ENCODE results near the gene ARMC2.

Gene ARMC2, protein sequence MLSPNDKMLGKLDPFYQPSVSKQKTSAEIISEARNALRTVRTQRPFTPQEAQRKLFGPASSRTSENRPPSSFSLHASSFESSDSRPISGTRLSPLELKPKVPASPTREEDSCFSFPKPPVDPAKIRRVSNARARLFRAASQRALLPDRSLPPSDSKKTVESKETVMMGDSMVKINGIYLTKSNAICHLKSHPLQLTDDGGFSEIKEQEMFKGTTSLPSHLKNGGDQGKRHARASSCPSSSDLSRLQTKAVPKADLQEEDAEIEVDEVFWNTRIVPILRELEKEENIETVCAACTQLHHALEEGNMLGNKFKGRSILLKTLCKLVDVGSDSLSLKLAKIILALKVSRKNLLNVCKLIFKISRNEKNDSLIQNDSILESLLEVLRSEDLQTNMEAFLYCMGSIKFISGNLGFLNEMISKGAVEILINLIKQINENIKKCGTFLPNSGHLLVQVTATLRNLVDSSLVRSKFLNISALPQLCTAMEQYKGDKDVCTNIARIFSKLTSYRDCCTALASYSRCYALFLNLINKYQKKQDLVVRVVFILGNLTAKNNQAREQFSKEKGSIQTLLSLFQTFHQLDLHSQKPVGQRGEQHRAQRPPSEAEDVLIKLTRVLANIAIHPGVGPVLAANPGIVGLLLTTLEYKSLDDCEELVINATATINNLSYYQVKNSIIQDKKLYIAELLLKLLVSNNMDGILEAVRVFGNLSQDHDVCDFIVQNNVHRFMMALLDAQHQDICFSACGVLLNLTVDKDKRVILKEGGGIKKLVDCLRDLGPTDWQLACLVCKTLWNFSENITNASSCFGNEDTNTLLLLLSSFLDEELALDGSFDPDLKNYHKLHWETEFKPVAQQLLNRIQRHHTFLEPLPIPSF

DNA sequence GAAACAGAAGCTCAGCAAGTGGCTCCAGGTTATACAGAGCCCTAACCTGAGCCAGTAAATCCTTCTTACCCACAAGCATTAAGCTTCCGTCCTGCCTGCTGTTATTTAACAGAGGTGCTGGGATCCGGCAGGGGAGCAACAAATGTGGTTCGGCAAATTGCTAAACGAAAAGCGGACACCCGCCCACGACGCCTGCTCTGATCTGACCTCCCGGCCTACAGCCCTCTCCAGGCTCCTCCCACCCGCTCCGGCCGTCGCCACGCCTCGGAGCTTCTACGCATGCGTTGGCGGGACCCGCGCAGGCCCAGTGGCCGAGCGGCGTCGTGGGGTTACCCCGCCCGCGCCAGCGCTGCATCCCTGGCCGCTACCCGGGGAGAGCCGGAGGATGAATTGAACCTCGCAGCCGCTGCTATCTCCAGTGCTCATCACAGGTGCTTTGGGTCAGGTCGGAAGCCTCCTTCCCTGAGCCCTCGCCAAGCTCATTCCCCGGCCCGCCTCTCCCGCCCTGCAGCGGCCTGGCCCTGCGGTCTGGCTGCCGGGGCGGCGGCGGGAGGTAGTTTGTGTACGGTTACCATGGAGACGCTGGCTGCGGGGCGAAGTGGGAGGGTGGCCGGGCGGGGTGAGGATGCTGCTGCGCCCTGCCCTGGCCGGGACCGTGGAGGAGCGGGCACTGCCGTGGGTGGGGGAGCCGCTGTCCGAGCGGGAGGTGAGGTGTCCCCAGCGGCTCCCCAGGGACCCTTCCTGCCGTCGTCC is at the start of gene ARMC2:
Gene ARMC2 (plus strand): TSS at position 307 of the 753 bp plus-strand sequence. CDS start 5,846 bp downstream, outside the sequence.
- DNase-seq: peak; percentile 72
- no peaks in the 10 kb centered on the region for H3K27me3 ChIP-seq (replicated peaks)
- TF ChIP-seq, protein P1, sequence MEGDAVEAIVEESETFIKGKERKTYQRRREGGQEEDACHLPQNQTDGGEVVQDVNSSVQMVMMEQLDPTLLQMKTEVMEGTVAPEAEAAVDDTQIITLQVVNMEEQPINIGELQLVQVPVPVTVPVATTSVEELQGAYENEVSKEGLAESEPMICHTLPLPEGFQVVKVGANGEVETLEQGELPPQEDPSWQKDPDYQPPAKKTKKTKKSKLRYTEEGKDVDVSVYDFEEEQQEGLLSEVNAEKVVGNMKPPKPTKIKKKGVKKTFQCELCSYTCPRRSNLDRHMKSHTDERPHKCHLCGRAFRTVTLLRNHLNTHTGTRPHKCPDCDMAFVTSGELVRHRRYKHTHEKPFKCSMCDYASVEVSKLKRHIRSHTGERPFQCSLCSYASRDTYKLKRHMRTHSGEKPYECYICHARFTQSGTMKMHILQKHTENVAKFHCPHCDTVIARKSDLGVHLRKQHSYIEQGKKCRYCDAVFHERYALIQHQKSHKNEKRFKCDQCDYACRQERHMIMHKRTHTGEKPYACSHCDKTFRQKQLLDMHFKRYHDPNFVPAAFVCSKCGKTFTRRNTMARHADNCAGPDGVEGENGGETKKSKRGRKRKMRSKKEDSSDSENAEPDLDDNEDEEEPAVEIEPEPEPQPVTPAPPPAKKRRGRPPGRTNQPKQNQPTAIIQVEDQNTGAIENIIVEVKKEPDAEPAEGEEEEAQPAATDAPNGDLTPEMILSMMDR (IDR thresholded peaks at IDR 0.05; ENCODE audit: low read depth, low read length, missing control alignments): no peak
- in situ Hi-C loops (cut with HindIII; ENCODE audit: low pct_ligation_motif_present, low sequenced_read_pairs): no loop called here
- peak within 1 kb of the TSS; percentile 85 for H3K27ac ChIP-seq
- no peaks in the 10 kb centered on the region for H3K36me3 ChIP-seq (replicated peaks)
- H3K4me3 ChIP-seq (ENCODE audit: low read depth, low read length): peak within 1 kb of the TSS; percentile 78

DNA sequence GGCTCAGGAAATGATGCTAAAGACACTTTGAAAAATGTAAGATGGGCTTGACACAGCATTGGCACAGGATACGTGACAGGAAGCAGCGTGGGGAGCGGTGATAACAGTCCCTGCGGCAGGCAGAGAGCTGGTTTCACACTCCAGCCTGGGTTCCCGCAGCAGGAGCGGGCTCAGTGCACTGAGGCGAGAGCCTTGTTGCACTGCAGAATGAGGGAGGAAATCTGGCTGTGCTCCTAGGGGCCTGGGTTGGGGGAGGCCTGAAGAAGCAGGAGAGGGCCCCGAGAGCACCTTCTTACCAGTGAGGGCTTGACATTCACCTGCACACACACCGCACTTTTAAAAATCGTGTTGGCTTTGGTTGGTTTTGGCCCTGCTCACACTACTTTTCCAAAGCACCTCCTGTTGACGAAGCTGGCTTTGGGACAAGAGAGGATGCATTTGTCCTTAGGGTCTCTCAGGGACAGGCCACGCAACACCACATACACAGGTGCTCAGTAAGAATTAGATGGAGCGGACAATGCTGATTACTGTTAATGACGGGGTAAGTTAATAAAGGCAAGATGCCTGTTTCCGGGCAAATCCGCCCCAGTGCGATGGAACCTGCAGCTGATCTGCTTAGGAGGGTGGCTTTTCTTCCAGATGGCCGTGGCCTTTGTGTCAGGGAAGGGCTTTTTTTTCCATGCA is 49.4 kb upstream of the ARMC2 start:
- H3K27me3 ChIP-seq (replicated peaks): no peaks in the 10 kb centered on the region
- DNase-seq: no peak
- TF ChIP-seq, protein P1 (IDR thresholded peaks at IDR 0.05; ENCODE audit: low read depth, low read length, missing control alignments): no peak
- H3K27ac ChIP-seq: no peak overlapping the region
- no peaks in the 10 kb centered on the region for H3K36me3 ChIP-seq (replicated peaks)
- in situ Hi-C loops (cut with HindIII; ENCODE audit: low pct_ligation_motif_present, low sequenced_read_pairs): no loop called here
- H3K4me3 ChIP-seq (ENCODE audit: low read depth, low read length): no peak overlapping the region

DNA sequence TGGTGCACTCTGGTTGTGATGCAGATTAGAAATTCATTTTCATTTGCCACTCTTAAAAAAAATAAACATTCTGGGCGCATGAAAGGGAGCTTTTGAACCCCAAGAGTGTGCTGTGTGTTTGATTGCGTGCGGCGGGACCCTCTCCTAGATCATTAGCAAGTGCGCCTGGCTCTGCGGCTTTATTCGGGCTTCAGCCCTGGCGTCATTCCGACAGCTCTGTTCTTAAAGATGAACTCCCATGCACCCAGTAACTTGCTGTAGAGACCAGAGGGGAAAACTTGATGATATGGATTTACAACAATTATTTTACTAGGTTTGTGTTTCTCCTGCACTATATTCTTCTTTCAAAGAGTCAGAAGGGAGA is 48.9 kb upstream of the ARMC2 start:
- TF ChIP-seq, protein P1 (IDR thresholded peaks at IDR 0.05; ENCODE audit: low read depth, low read length, missing control alignments): no peak
- H3K27ac ChIP-seq: no peak overlapping the region
- H3K4me3 ChIP-seq (ENCODE audit: low read depth, low read length): no peak overlapping the region
- H3K36me3 ChIP-seq (replicated peaks): no peaks in the 10 kb centered on the region
- in situ Hi-C loops (cut with HindIII; ENCODE audit: low pct_ligation_motif_present, low sequenced_read_pairs): no loop called here
- no peak for DNase-seq
- H3K27me3 ChIP-seq (replicated peaks): no peaks in the 10 kb centered on the region

DNA sequence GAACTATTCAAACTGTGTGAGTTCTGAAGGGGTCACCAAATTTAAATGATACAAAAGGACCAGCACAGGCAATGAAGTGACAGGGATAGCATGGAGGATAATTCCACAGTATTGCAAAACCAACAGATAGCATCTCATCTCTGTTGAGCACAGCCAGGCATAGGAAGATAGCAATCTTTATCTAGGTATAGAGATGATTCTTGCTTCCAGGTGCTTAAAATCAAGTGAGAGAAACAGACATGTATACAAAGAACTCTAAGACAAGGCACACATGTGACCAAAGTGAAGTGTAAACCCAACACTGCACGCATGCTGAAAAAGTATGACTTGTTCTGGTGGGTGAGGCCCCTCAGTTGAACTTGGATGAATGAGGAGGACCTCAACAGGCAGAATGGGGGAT is 48.4 kb upstream of the ARMC2 start:
- H3K36me3 ChIP-seq (replicated peaks): no peaks in the 10 kb centered on the region
- DNase-seq: no peak
- H3K27me3 ChIP-seq (replicated peaks): no peaks in the 10 kb centered on the region
- TF ChIP-seq, protein P1 (IDR thresholded peaks at IDR 0.05; ENCODE audit: low read depth, low read length, missing control alignments): no peak
- in situ Hi-C loops (cut with HindIII; ENCODE audit: low pct_ligation_motif_present, low sequenced_read_pairs): no loop called here
- no peak overlapping the region for H3K27ac ChIP-seq
- H3K4me3 ChIP-seq (ENCODE audit: low read depth, low read length): no peak overlapping the region

DNA sequence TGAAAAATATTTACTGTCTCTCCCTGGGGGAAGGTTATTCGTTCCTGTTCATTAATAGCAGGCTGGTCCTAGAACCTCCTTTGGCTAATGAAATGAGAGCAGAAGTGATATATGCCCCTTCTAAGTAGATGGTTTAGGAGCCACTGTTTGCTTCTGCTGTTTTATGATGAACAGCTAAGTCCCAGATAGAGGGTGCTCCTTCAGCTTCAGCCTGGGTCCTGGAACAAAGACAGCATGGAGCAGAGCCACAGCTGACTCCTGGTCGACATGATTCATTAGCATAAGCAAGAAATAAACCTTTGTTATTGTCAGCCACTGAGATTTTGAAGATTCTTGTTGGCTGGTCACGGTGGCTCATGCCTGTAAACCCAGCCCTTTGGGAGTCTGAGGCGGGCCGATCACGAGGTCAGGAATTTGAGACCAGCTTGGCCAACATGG is 47.8 kb upstream of the ARMC2 start:
- Histone ChIP-seq H3K27ac (no peak overlapping the region), H3K4me3 (ENCODE audit: low read depth, low read length) (no peak overlapping the region), H3K36me3 (replicated peaks) (no peaks in the 10 kb centered on the region), H3K27me3 (replicated peaks) (no peaks in the 10 kb centered on the region)
- no peak for DNase-seq
- TF ChIP-seq, protein P1 (IDR thresholded peaks at IDR 0.05; ENCODE audit: low read depth, low read length, missing control alignments): peak; percentile 2
- in situ Hi-C loops (cut with HindIII; ENCODE audit: low pct_ligation_motif_present, low sequenced_read_pairs): no loop called here

Data from brain microvascular endothelial cell (primary cell).